HepG2 (cell line): ENCODE measurements around the gene LMF2. TPM values are rescaled to one million over a fixed set of nuclear protein-coding genes. Genes with fewer than 3 reads are reported as not detected.
A peak's percentile ranks its signal among the peaks of the same experiment; 100 is the strongest.

Experiments
- CTCF ChIP-seq: sonication (generic); formaldehyde crosslinking; IDR thresholded peaks from 2 replicates; pipeline ENCODE4 v1.5.0; 2020; ENCODE audit warnings: mild to moderate bottlenecking, missing genetic modification reagents, moderate library complexity
- DPF2 ChIP-seq: sonication (generic); formaldehyde crosslinking; IDR thresholded peaks from 2 replicates; pipeline ENCODE4 v1.4.0; 2020; ENCODE audit warnings: mild to moderate bottlenecking, low read depth, missing genetic modification reagents, borderline replicate concordance
- GABPB1 ChIP-seq: IDR thresholded peaks from 2 replicates; pipeline ENCODE4 v1.6.1; 2016; ENCODE audit warnings: mild to moderate bottlenecking, missing genetic modification reagents, moderate library complexity, missing compliant biosample characterization
- MXD4 ChIP-seq: IDR thresholded peaks from 2 replicates; pipeline ENCODE4 v1.6.1; 2016; ENCODE audit warnings: mild to moderate bottlenecking, missing biosample characterization, missing genetic modification reagents
- NFE2L2 ChIP-seq: fragments of 150-350 bp; IDR thresholded peaks from 2 replicates; pipeline ENCODE4 v1.6.1; 2014; ENCODE audit warnings: low read length
- NR2F6 ChIP-seq, 2 experiments: IDR thresholded peaks; 2 replicates each; pipeline ENCODE4 v1.6.1; 2016; ENCODE audit warnings: antibody characterized with exemption in 1 of 2, mild to moderate bottlenecking in 1 of 2
- NRL ChIP-seq: sonication (generic); formaldehyde crosslinking; IDR thresholded peaks from 2 replicates; pipeline ENCODE4 v1.5.0; 2020; ENCODE audit warnings: missing genetic modification reagents, mild to moderate bottlenecking, moderate library complexity, borderline replicate concordance
- PATZ1 ChIP-seq: sonication (generic); formaldehyde crosslinking; IDR thresholded peaks from 2 replicates; pipeline ENCODE4 v1.4.0; 2020; ENCODE audit warnings: missing genetic modification reagents
- RFX3 ChIP-seq: IDR thresholded peaks from 2 replicates; pipeline ENCODE4 v1.6.1; 2016; ENCODE audit warnings: missing biosample characterization, missing genetic modification reagents
- RXRB ChIP-seq: IDR thresholded peaks from 2 replicates; pipeline ENCODE4 v1.6.1; 2016; ENCODE audit warnings: borderline replicate concordance, missing genetic modification reagents, missing compliant biosample characterization
- SALL2 ChIP-seq: sonication (generic); formaldehyde crosslinking; IDR thresholded peaks from 2 replicates; pipeline ENCODE4 v1.8.1; 2023; ENCODE audit warnings: mild to moderate bottlenecking, missing genetic modification reagents, inconsistent platforms
- SIN3B ChIP-seq: fragments of 150-350 bp; IDR thresholded peaks from 2 replicates; pipeline ENCODE4 v1.6.1; 2014; ENCODE audit warnings: low read length
- SMYD3 ChIP-seq: sonication (generic); formaldehyde crosslinking; IDR thresholded peaks from 2 replicates; pipeline ENCODE4 v1.8.1; 2023; ENCODE audit warnings: mild to moderate bottlenecking, missing genetic modification reagents
- SNAI1 ChIP-seq: sonication (generic); formaldehyde crosslinking; IDR thresholded peaks from 2 replicates; pipeline ENCODE4 v1.5.0; 2020; ENCODE audit warnings: mild to moderate bottlenecking, missing genetic modification reagents, borderline replicate concordance
- SOX13 ChIP-seq, 3 experiments: fragments of 450-650 bp in 1 of 3; sonication (generic) in 1 of 3; formaldehyde crosslinking in 1 of 3; IDR thresholded peaks in 2 of 3; conservative IDR thresholded peaks in 1 of 3; 2 replicates each; pipeline versions ENCODE4 v1.5.0 to v1.6.1; 2016 to 2020; ENCODE audit warnings: antibody characterized with exemption in 1 of 3, mild to moderate bottlenecking in 1 of 3, missing compliant biosample characterization in 1 of 3, missing genetic modification reagents in 1 of 3, moderate library complexity in 1 of 3
- TAF1 ChIP-seq: sonication (generic); formaldehyde crosslinking; IDR thresholded peaks from 2 replicates; pipeline ENCODE4 v1.4.0; 2020; ENCODE audit warnings: missing genetic modification reagents
- THAP7 ChIP-seq: sonication (generic); formaldehyde crosslinking; IDR thresholded peaks from 2 replicates; pipeline ENCODE4 v1.8.1; 2023; ENCODE audit warnings: mild to moderate bottlenecking, missing genetic modification reagents
- ZNF775 ChIP-seq: sonication (generic); formaldehyde crosslinking; IDR thresholded peaks from 2 replicates; pipeline ENCODE4 v1.4.0; 2020; ENCODE audit warnings: missing genetic modification reagents, mild to moderate bottlenecking, moderate library complexity, borderline replicate concordance
- ZNF777 ChIP-seq: sonication (generic); formaldehyde crosslinking; IDR thresholded peaks from 2 replicates; pipeline ENCODE4 v1.4.0; 2020; ENCODE audit warnings: missing genetic modification reagents
- ZNF891 ChIP-seq: sonication (generic); formaldehyde crosslinking; IDR thresholded peaks from 2 replicates; pipeline ENCODE4 v1.5.0; 2020; ENCODE audit warnings: mild to moderate bottlenecking, missing genetic modification reagents
- polyA plus RNA-seq, 8 experiments: library from polyadenylated mRNA; depleted of rRNA in 3 of 8; stranded (reverse) in 7 of 8; unstranded in 1 of 8; fragments of >200 nt; fragmentation: Illumina TruSeq in 4 of 8; extraction: Trizol in 4 of 8; gene quantifications; 2 replicates each; pipeline versions ENCODE4 v1.2.1 to v1.2.3, GENCODE V29; 2011 to 2016; ENCODE audit warnings: low read depth in 4 of 8, missing spikeins in 1 of 8, mixed read lengths in 1 of 8; ENCODE audit not compliant: insufficient read depth in 1 of 8
- total RNA-seq, 5 experiments: library from RNA; depleted of rRNA; stranded (reverse); fragments of >200 nt; fragmentation: Illumina TruSeq; extraction: Trizol; gene quantifications; 2 replicates each; pipeline ENCODE4 v1.2.3, GENCODE V29; 2016; ENCODE audit warnings: low read depth in 1 of 5

The LMF2 gene
- total and polyA plus RNA-seq, 2 of the 13 experiments (the other 11 are each of a cell fraction or from before 2014, with no cell fraction given), result 23.3 to 30.6 TPM

GRCh38 chr22:50474710-50475651 is 32.5 kb downstream of the LMF2 start, which contains the start of gene SBF1 (continued):
- no peak for TF ChIP-seq ZNF775 (CRISPR knock-in tag)
- no peak for TF ChIP-seq SOX13 (IDR thresholded peaks at IDR 0.05)
- no peak for TF ChIP-seq SOX13 (CRISPR knock-in tag; conservative IDR thresholded peaks at IDR 0.05 in 1 of 2, IDR thresholded peaks at IDR 0.05 in 1 of 2)
- TF ChIP-seq SIN3B, result no peak
- no peak for TF ChIP-seq THAP7 (CRISPR knock-in tag)
- TF ChIP-seq SNAI1 (CRISPR knock-in tag), result 0 out of 2 replicates have a peak, but pooled peaks have one; percentile 33
- TF ChIP-seq CTCF (CRISPR knock-in tag), result no peak
- peak; percentile 45; the same call in 1 of the 2 replicates for TF ChIP-seq GABPB1 (CRISPR knock-in tag)
- TF ChIP-seq SALL2, result no peak
- no peak for TF ChIP-seq MXD4
- TF ChIP-seq SMYD3 (CRISPR knock-in tag), result no peak
- TF ChIP-seq NFE2L2, result no peak
- TF ChIP-seq RFX3 (CRISPR knock-in tag), result no peak
- TF ChIP-seq DPF2 (CRISPR knock-in tag), result no peak
- peak; percentile 39; the same call in 1 of the 2 replicates for TF ChIP-seq PATZ1 (CRISPR knock-in tag)
- TF ChIP-seq RXRB (CRISPR knock-in tag), result no peak
- no peak for TF ChIP-seq NR2F6 (IDR thresholded peaks at IDR 0.05)
- no peak for TF ChIP-seq NR2F6 (CRISPR knock-in tag; IDR thresholded peaks at IDR 0.05)
- peak; percentile 76 for TF ChIP-seq TAF1 (CRISPR knock-in tag)
- TF ChIP-seq ZNF777 (CRISPR knock-in tag), result 0 out of 2 replicates have a peak, but pooled peaks have one; percentile 11
- TF ChIP-seq ZNF891 (CRISPR knock-in tag), result 0 out of 2 replicates have a peak, but pooled peaks have one; percentile 13
- peak; percentile 18; the same call in 1 of the 2 replicates for TF ChIP-seq NRL (CRISPR knock-in tag)
